Stimulated activated CD4-positive, alpha-beta T cell treated with anti-CD3 and anti-CD28 coated beads, TNF-alpha, amount 100 ng/mL, for 1 hour (primary cell): Measurements from ENCODE around the gene MISFA.
"Not testable (repeated sequence)": the region's sequence is repeated elsewhere in the genome, so short reads cannot be mapped to it uniquely, and the experiment has no call there.

Source experiments
- DNase-seq, 3 donors: peaks; one replicate each; pipeline ENCODE4 v3.0.0-alpha.2; 2020; ENCODE audit warnings: low read depth in 3 of 3, low spot score in 1 of 3

The MISFA gene

DNA sequence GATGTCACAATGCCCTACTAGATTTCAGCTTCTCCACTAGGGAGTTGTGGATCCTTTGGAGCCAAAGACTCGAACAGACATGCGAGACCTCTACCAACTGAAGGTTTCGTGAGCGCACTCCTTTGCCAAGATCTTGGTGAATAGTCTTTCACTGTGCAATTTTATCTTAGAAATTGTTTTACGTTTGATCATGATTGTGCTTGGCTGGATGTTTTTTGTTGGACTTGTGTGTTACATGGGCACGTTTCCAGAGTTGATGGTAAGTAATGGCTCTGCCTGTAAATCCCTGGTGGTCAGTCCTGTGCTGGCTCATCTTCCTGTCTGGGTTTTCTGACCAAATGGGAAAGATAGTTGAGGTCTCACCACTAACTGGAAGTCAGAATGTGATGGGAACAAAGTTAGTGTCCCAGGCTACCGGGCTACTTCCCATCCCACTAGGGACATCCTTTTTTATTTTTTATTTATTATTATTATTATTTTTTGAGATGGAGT, at the start of gene MISFA:
MISFA (plus strand) TSS at position 51 of the 492 bp plus-strand sequence; CDS start at position 191, 140 bp downstream.
- DNase-seq: no peak

DNA sequence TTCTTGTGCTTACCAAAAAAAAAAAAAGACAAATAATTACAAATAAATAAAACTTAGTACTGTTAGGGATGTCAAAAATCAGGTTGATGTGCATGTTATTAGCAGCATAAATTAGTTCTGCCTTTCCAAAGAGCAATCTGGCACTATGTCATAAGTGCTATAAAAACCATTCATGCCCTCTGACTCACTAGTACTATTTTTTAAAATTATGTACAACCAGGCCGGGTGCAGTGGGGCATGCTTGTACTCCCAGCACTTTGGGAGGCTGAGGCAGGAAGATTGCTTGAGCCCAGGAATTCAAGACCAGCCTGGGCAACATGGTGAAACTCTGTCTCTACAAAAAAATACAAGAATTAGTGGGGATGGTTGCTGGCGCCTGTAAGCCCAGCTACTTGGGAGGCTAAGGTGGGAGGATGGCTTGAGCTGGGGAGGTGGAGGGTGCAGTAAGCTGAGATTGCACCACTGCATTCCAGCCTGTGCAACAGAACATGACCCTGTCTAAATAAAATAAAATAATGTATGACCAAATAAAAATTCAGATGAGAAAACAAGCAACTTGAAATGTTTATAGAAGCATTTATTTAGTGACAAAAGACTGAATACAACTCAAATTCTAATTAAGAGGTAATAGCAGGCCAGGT, 36.4 kb upstream of the MISFA start:
- DNase-seq: no peak

DNA sequence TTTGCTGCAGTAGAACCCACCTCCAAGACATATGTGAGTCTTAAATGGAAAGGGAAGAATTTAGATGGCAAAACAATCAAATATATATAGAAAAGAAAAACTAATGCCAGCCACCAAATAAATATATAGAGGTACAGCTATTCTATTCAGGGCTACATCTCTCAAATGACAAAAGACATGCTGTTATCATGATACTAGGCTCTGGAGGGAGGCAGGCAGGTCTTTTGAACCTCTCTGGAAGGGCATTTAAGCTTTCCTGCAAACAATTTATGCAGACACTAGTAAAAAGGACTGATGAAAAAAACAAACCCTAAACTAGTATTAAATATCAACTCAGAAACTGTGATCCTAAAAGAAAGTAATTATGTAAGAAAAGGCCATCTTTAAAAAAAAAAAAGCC, 35.4 kb upstream of the MISFA start:
- DNase-seq: no peak

DNA sequence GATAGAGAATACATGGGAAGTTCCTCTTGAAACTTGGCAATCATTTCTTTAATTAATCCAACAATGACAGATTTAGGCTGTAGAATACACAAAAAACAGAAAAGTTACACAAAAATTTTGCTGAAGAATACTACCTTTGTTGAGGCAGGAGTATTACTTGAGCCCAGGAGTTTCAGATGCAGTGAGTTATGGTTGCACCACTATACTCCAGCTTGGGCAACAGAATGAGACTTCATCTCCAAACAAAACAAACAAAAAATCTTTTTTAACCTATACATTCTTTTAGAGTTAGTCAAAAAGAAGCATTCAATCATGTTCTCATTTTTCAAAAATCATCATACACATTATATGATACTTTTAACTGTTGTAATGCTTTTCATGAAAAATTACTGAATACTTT, 33.2 kb upstream of the MISFA start:
- no peak for DNase-seq

DNA sequence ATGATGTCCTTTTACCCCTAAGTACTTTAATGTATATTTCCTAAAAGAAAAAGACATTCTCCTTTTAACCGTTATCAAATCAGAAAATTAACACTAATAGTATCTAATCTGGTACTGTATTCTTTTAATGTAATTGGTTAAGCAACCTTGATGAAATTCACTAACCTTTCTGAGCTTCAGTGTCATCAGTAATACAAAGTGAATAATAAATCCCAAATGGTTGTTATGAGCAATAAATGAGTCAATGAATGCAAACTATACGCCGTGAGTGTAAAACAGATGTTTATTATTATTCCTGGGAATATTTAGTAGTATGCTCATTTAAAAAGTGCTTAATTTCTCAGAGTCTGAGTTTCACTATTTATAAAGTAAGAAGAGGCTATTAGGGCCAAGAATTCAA, 32.5 kb upstream of the MISFA start:
- DNase-seq: no peak

DNA sequence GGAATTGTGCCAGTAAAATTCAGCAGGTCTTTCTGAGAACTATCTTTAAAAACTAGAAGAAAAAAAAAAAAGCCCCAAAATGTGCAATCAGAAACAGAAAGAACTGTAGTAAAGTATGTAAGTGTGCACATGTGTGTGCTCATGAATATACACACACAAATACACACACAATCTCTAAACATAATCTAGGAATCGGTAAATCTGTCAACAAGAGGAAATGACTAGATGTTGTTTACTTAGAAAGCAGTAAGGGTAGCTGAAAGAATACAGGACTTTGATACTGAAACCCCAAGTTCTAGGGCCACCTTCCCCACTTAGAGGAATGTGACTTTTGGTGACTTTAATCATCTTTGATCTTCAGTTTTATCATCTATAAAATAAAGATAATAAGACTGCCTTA, 24.2 kb upstream of the MISFA start:
- no peak for DNase-seq

DNA sequence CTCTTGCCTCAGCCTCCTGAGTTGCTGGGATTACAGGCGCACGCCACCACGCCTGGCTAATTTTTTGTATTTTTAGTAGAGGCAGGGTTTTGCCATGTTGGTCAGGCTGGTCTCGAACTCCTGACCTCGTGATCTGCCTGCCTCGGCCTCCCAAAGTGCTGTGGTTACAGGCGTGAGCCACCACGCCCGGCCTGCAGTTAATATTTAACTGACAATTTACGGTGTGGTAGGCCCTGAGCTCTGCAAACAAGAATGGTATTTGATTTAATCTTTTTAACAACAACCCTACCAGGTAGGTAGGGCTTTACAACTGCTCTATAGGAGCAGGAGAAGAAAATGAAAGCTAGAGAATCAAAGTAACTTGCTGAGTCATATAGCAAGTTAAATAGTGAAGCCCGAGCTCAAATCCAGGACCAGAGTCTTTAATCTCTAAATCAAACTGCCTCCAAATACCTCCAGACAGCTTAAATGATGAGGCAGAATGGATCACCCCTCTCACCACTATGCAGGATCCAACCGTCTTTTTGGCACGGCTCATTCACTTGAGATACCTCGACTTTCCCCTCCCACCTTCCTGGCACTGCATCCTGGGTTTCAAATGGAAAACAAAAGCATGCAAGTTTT, 20.5 kb upstream of the MISFA start:
- no peak for DNase-seq

DNA sequence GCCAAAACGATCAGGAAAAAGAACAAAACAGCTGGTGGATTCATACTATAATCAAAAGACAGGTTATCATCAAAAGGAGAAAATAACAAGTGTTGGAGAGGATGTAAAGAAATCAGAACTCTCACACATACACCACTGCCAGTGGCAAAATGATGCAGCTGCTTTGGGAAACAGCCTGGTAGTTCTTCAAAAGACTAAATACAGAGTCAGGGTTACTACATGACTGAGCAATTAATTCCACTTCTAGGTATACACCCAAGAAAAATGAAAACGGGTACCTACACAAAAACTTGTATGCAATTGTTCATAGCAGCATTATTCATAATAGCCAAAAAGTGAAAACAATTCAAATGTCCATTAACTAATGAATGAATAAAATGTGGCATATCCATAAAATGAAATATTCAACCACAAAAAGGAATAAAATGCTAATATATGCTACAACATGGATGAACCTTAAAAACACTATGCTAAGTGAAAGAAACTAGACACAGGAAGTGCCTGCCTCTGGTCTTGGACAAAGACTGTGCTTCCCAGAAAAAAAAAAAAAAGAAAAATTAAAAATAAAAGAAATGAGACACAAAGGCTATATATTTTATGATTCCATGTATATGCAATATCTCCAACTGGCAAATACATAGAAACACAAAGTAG, 19.3 kb upstream of the MISFA start:
- no peak for DNase-seq

DNA sequence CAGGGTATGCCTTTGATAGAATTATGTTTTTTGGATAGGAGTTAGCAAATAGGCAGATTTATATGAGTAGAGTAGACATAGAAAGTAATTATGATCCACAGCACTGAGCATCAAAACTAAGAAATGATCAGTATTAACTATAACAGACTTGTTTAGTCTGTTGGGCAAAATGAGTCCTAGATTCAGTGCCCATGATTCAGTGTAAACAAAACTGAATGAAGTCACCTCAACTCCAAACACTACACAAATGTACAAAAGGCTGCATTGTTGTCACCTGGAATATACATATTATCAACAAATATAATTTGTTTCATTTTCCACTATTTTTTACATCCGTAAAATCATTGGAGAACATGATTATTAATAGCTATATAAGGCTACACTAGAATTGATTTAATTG, 17.8 kb upstream of the MISFA start:
- no peak for DNase-seq

DNA sequence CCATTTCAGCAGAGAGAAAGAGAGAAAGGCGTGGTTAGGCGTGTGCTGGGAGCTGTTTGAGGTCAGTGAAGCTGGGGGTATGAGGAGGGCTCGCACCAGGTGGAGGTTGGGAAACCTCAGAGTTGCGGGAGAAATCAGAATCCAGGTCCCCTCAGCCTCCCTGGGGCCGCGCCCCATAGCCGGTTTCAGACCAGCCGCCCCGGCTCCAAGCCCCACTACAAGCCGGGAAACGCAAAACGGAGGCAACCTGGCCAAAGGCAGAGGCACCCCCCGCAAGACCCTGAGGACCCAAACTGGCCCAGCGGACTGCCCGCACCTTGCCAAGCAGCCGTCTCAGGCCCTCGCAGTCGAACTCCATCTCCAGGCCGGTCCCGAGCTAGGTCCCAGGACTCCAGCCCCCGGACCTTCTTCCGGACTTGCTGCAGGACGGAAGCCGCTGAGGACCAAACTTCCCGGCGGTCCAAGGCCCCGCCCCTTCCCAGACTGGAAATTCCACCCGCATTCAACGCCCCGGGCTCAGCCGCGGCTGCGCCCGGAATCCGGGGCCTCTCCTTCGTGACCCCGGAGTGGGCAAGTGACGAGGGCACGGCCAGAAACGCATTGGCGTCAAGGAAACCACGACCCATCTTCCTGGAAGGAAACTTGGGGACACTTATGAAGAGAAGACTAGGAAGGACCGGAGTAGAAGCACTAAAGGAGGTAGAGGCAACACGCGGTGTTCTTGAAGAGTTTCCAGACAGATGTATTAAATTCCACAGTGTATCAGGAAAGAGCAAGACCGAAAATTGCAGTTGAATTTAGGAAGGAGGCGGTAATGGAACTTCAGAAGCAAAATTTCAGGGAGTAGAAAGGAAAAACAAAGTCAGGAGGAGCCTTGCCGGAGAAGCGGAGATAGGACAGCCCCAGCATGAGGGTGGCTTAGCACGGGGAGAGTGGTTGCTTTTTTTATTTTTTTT, 11.0 kb upstream of the MISFA start, which contains the start of gene UEVLD:
UEVLD (minus strand) TSS at position 438 of the 956 bp plus-strand sequence; CDS start at position 358, 80 bp downstream.
- DNase-seq: peak; percentile 21 to 46 (median 25)

DNA sequence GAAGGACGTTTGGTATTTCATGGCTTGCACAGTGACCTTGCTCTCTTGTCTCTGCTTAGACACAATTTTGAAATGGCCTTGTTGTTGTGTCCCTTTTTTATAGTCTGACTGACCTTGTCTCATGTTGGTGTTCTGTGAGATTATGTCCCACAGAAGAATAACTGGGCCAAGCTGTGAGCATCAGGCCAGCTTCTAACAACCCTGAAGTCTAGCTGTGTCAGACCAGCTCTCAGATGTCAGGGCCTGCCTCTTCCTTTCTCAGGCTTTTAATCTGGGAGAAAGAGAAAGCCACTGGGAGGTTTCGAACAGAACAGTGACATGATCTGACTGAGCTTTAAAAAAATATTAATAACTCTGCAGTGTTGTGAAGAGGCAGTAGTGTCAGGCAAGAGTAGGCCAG, 9.0 kb upstream of the MISFA start:
- no peak for DNase-seq

DNA sequence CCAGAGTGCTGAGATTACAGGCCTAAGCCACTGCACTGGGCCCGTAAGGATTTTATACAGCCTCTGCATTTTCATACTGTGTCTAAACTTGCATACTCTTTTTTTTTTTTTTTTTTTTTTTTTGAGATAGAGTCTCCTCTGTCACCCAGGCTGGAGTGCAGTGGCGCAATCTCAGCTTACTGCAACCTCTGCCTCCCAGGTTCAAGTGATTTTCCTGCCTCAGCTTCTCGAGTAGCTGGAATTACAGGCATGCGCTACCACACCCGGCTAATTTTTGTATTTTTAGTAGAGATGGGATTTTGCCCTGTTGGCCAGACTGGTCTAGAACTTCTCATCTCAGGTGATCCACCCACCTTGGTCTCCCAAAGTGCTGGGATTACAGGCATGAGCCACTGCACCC, 5.5 kb upstream of the MISFA start:
- not testable (repeated sequence) for DNase-seq

DNA sequence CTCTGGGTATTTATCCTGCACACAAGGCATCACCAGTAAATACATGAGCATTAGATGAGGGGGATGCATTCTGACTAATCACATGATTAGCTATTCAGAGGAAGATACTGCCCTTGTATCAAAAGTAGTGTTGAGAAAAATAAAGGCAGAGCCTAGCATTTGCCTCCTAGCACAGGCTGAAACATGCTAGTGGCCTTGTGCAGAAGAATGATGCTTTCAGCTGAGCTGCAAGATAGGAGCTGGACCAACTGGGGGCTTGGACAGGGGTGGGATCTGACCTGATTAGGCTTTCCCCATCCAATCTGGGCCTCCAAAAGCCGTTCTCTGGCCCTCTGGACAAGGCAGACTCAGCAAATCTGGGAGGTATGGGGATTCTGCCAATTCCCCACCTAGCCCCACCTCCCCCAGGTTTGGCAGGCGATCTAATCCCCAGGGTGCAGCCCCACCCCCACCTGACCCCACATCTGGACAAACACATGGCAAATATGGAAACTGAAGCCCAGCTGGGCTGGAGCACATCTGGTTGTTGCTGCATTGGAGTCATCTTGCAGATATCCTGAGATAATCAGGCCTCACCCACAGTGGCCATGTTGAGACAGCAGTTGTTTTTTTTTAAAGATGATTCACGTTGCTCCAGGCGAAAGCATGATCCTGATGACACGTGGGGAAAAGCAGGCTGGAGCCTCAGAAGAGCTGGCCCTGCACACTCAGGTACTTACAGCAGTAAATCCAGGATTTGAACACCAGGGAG, 4.4 kb upstream of the MISFA start:
- DNase-seq: no peak

DNA sequence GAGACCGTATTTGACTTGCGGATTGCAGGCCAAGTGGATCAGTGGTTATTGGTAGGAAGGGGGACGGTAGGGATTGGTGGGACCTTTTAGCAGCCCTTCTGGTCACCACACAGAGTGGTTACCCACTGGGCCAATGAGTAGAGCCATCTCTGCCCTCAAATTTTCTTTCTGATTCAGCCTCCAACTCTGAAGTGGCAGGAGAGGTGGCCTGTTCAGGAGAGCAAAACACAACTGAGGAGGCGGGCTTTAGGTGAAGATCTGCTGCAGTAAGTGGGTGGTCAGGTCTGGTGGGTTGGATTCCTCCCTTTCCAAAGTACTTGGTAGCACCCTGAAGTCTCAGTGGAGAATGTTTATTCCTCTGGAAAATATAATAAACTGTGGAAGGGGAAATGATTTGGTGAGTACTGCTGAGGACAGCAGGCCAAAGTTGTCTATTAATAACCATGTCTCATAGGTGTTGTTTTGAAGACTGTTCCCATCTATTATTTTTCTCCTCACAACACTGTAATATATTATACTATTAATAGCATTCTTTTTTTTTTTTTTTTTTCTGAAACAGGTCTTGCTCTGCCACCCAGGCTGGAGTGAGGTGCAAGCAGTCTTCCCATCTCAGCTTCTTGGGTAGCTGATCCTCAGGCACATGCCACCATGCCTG, 1.5 kb downstream of the MISFA start:
- no peak for DNase-seq

DNA sequence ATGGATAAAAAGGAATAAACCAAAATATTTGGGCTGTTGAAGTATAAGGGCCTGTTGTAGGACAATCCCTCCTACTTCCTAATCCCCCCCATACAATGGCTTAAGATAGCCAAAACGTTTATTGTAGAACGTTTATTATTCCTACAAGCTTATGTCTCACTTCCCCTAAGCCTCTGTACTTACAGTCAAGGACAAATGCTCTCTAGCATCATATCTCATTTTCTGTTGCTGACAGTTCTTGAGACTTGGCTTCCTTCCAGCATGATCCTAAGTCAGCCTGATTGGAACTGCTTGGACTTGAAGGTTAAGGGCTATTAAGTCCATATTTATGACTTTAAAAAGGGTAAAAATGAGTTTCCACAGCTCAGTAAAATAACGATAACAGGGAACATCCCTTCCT, 8.8 kb downstream of the MISFA start:
- DNase-seq: no peak

DNA sequence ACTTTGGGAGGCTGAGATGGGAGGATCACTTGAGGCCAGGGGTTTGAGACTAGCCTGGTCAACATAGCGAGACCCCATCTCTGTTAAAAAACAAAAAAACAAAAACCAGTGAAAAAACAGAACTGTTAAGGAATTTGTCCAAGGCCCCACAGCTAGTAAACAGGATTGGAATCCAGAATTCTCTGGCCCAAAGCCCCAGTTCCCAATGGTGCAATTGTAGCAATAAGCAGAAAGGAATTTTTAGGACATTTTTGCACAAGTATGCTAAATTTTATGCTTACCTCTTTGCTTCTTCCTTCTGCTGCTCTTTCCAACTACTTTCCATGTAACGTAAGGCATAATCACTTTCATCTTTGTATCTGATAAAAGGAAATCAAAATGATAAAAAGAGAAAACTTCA, 11.6 kb downstream of the MISFA start:
- DNase-seq: no peak

DNA sequence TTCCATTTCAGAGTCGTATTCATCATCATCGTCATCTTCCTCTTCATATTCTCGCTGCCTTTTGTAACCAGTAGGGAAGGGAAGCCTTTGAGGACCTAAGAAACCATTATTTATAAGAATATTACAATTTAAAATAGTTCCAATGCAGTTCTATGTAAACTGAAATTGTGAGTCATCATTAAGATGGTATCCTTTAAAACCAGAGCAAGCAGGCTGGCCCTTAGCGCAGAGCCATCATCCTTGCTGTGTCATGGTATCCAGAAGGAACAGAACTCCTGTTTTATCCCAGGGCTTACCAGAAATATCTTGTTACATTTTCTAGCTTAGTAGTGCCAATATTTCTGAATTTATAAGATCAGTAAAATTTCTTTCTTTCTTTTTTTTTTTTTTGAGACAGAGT, 12.8 kb downstream of the MISFA start:
- DNase-seq: no peak

DNA sequence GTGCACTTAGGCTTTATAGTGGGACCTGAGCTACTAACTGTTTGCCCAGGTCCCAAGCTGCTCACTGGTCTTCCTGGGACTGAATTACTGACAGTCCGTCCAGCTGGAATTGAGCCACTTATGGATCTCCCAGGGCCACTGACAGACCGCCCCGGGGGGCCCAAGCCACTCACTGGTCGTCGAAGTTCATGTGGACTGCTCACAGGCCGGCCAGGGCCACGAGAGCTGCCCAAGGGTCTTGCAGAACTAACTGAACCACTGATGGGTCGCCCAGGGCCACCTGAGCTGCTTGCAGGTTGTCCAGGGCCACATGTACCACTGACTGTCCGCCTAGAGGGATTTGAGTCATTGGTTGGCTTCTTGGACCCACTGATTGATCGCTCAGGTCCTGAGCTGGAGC, 15.1 kb downstream of the MISFA start:
- no peak for DNase-seq

DNA sequence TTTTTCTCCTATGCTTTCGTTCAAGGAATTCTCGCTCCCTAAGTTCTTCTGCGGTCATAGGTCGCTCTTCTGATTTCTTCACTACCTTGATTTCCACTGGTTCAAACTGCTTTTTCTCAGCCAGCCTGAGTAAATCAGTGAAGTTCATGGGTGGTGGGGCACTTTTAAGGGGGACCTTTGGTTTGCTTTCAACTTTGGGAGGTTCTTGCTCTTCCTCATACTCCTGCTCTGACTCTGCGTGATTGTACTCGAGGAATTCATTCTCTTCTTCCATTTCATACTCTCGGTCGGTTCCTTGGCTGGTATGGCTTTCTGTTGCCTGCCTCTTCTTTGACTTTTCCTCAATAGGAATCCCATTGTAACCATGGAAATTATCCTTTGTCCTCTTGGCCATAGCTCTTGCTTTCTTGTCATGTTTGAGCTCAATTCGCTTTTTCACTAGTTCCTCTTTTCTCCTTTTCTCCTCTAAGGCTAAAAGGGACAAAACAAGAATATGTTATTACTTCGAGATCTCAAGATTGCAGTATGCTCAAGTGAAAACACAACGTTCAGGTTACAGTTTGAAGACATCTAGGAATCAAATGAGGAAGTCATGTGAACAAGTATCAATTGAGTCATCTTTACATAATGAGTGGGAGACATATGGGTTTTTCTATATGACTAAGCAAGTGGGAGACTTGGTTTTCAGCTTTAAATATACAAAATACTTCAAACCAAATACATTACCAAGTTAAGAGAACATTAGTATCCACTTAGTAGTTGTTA, 16.2 kb downstream of the MISFA start:
- no peak for DNase-seq
